SW 1271 (cell line): ENCODE data around the gene PLEKHG4B.

Experiments
- DNase-seq, 2 experiments: peaks; one replicate each; lab custom pipeline; 2025; lab: John Stamatoyannopoulos, UW

Gene PLEKHG4B

DNA sequence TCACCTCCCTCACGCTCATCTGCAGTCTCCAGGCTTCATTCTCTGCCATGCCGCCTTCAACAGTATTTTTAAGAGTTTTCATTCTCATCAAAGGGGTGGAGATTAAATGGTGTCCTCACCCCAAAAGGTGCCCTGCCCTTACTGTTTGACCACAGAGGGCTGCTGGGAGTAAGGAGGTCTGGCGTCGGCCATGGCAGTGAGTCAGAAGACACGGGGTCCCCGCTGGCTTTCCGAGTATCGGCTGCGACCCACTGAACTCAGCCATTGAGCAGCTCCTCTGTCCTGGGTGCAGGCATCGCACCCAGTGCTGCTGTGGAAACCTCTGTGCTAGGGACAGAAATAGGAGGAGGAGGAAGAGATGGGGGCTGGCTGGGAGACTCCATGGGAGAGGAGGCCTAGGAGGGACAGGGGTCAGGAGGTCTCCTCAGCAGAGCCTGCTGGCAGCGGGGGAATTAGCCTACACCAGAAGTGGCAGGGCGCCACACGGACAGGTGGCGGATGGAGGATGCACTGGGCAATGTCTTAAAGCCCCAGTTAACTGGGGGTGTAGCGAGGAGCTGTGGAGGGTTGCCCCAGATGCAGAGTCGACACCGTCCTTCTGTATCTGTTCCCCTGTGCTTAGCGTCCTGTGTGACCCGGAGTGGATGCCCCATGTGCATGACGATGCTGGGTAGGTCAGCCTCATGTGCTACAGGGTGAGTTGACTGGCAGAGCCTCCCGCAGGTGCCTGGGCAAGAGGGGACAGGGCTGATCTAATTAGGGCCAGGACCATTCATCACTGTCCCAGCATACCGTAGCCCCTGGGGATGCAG lies 15.4 kb upstream of the PLEKHG4B start:
- no peak for DNase-seq

GRCh38 chr5:77170-77501 lies 14.8 kb upstream of the PLEKHG4B start:
- DNase-seq: no peak

DNA sequence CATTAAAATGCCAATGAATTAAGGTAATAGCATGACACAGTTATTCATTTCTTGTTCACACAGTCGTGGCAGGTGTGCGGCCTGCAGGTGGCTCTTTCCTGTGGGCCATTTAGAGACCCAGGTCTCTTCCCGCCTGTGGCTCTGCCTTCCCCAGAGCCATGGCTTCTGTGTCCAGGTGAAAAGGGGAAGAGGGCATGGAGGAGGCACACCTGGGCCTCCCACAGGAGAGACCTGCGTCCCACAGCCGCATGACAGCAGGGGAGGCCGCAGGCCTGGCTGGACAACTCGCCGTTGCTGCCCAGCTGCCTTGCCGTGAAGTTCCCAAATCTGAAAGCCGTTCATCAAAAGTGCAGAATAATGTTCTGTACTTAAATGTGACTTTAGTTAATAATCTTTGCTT lies 14.4 kb upstream of the PLEKHG4B start:
- DNase-seq: no peak

DNA sequence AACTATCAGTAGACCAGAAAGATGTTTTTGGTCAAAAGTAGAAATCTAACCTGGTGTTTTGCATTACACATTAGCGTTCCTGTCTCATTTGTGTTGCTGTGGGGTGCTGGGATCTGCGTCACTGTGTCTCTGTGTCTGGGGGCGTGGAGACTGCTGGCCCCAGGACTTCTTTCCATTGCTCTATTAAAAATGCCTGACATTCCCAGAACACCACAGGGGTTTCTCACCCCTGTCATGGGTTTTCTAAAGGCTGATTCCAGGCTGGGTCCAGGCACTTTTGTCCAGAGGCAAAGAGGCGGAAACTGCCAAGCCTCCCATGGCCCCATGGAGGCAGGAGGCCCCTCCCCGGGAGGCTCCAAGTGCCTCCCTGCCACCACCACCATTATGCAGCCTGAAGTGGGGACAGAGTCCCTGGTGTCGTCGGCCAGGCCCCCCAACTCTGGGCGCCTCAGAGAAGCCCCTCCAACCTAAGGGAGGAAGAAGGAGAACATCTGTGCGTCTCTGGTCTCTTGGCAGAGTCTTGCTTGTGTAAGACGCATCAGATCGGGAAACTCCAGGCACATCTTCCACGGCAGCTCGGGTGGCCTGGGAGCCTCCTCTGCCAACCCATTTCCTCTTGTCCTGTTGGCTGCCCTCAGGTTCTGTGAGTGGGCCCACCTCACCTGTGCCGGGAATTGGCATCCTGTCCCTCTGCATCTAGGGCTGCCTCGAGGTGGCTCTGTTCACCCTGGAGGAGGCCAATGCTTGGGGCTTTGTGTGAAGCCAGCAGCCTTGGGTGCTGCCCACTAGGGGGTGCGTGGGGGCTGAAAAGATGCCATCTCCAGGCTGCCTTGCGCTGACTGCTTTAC lies 13.8 kb upstream of the PLEKHG4B start:
- DNase-seq: peak; percentile 34 to 44

- DNase-seq: no peak
Observed at GRCh38 chr5:78805-79149, 13.2 kb upstream of the PLEKHG4B start.

DNA sequence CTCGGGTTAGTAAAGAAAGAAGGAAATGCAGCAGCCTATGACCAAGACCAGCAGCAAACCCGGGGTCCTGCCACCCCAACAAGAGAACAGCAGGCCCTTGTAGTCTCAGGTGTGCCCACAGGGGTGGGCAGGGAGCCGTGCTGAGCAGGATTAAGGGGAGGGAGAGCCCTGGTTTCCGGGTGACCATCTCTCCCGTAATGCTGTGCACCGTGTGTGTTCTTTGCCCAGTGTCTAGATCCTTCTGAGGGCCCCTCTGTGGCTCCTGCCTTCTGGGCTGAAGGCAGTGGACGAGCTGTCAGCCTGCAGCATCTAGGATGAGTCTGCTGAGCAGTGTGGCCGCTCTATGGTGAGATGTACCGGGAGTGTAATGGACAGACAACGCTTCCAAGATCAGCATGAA lies 12.7 kb upstream of the PLEKHG4B start:
- no peak for DNase-seq

DNA sequence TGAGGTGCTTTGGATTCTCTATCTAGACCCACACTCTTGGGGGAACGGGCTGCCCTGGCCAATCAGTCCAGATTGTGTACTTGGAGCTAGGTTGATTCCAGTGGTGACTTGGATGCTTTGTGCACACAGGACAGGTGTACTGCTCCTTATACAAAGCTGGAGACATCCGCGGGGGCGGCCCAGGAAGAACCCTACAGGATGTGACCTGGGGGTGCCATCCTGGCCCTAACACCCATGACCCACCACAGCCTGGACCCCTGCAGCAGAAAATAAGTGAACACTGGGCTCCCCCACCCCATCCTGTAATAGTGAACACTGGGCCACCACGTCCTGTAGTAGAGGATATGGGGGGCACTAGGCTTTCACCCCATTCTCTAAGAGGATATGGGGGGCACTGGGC lies 12.1 kb upstream of the PLEKHG4B start:
- no peak for DNase-seq

DNA sequence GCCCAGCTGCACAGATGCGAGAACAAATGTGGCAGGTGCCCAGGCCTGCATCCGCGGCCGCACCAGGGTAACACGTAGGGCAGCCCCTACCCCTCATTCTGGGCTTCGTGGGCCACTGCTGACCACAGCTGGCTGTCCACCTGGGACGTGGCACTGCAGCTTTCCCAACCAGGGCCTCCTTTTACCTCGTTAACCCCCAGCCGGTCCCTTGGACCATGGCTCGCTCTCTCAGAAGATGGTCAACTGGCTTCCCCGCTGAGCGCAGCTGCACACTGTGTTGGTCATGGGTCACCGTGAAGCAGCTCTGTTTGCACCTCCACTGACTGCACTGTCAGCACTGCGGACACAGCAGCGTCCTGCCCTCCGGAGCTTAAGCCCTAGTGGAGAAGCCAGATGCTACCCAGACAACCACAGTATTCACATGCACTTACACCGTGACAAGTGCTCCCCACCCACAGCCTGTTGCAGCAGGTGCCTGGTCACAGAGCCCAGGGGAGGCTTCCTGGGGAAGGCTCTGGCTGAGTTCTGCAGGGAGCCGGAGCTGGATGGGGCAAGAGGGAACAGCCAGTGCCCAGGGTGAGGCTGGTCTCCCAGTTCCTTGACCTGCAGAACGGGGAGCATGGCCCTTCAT lies 10.5 kb upstream of the PLEKHG4B start:
- no peak for DNase-seq

DNA sequence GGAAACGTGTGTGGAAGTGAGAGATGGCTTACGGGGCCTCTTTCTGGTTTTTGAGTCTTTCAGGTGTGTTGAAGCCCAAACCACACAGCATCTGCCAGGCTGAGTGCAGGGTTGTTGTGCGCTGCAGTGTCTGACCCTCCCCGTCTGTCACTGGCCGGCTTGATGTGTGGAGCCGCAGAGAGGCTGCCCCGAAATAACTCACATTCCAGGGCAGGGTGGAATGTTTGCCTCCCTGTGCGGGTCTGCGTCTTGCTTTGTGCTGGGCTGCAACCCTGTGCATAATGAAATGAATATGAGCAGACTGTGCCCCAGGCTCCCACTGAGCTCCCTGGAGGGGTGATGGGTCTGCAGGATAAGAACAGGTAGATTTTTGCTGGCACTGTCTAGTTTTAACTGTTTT lies 9.9 kb upstream of the PLEKHG4B start:
- no peak for DNase-seq

DNA sequence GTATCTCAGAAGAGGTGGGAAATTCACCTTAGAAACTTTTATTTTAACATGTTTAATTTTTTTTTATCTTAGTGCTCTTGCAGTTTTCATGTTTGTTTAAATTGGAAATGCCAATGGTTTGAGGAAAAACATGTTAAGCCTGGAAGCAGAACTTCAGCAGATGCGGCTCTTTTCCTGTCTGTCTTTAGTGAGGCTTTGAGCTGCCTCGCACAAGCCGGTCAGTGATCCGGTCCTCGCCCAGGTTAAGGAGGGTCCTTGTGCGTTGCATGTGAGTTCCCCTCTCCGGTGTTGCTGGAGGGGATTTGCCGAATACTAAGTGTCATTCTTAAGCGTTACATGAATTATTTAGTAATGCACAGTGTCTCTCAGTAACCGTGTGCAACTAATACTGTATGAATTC lies 9.4 kb upstream of the PLEKHG4B start:
- no peak for DNase-seq

- DNase-seq: no peak
Observed at GRCh38 chr5:83029-83428, 8.9 kb upstream of the PLEKHG4B start.

DNA sequence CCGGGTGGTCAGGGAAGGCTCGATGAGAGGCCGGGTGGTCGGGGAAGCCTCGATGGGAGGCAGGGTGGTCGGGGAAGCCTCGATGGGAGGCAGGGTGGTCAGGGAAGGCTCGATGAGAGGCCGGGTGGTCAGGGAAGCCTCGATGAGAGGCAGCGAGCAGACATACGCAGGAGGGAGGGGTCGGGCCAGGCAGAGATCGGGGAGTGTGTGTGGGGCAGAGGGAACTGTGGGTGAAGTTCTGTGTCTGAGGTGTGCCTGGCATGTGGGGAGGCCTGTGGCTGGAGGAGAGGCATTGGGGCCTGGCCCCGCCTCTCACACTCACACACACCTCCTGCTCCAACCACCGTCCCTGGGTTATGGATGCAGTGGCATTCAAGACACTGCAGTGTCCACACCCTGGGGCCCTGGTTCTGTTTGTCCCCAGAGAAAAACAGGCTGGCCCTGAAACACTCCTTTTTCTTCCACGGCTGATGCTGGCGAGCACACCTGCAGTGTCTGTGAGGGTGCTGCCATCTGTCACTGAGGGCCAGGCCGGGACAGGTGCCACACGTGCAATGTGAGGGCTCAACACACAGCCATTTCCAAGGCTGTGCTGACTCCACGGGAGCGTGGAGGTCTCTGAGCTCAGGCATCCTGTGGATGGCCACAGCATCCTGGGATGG lies 6.5 kb upstream of the PLEKHG4B start:
- DNase-seq: no peak

- no peak for DNase-seq
Observed at GRCh38 chr5:89337-90286, 2.4 kb upstream of the PLEKHG4B start.

- no peak for DNase-seq
Observed at GRCh38 chr5:90590-91547, 1.1 kb upstream of the PLEKHG4B start.

GRCh38 chr5:92401-93220 lies 643 bp downstream of the PLEKHG4B start:
- no peak for DNase-seq

DNA sequence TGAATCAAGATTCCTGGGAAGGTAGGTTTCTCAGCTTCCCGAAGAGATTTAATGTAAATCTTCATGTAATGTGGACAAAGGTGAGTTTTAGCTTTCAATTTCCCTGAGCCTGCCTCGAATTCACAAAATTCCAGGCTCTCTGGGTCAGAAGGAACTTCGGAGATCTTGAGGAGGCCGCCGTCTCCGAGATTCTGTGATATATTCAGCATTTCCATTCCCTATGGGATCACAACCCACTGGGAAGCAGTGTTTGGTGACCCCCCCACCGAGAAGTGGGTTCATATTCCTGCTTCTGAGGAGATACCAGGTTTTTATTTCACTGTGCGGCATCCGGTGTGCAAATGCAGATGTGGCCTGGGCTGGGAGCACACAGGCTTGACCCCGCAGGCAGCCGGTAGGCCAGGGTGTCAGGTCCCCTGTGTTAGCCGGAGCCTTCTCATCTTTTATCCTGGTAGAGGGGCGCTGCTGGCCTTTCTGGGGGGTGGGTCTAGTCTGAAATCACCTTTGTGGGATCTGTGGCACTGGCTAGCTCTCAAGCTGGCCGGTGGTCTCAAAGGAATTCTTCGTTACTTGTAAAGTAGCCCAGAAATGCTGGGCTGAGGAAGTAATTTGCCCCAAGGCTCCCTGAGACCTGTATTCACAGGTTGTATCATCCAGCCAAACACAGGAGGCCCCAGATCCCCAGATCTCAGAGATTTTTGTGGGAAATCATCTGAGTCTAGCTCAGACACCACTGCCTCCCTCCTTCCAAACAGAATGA lies 1.4 kb downstream of the PLEKHG4B start:
- DNase-seq: no peak

DNA sequence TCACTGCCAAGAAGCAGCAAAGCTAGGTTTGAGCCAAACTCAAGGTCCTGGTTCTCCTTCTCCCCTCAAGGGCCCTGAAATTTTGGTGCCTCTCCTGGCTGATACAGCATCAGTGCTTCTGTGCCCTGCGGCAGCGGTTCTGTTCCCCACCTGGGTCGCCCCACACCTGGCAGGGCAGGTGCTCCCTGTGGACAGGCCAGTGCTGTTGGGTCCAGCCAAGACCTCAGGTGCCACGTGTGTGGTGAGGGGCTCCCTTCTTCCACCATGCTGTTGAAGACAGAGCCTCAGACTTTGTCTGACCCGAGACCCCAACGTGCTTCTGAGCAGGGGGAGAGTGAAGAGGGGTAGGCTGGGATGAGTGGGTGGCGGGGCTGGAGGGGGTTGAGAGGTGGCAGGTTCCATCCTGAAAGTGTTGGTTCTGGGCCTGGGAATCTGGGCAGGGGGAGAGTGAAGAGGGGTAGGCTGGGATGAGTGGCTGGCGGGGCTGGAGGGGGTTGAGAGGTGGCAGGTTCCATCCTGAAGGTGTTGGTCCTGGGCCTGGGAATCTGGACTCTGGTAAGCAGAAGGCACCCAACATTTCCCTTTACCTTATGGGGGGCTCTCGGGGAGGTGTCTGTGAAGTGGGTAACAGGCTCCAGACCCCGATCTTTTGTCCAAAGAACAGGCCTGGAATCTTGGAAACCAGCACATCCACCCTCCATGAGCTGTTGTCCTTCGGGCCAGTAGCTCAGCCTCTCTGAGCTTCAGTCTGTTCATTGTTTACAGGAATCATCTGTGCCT lies 2.3 kb downstream of the PLEKHG4B start:
- DNase-seq: no peak
